Measurements from ENCODE around the gene TCAP. TPM values are rescaled to one million over a fixed set of nuclear protein-coding genes. Genes with fewer than 3 reads are reported as not detected.

TCAP gene
- total RNA-seq, 2 donors from 2014 or later = 1.5 to 1.9 TPM

- Mint-ChIP-seq H3K4me1 (peaks cover 26% of the 10 kb centered on the region), H3K36me3 (ENCODE audit: low read depth) (no peaks in the 10 kb centered on the region), H3K27me3 (ENCODE audit: insufficient read depth) (peaks cover 45% of the 10 kb centered on the region), H3K4me3 (no peak overlapping the region), H3K27ac (no peak overlapping the region), H3K9me3 (no peaks in the 10 kb centered on the region)
- peaks cover 10% of the 10 kb centered on the region for H3K4me1 ChIP-seq (ENCODE audit: control insufficient read depth, insufficient read depth, low read length)
- no peak for TF ChIP-seq CTCF (conservative IDR thresholded peaks at IDR 0.05)
- no peak overlapping the region for H3K27ac ChIP-seq (ENCODE audit: low read depth, low read length)
- H3K9me3 ChIP-seq (ENCODE audit: control insufficient read depth, low read length) = no peaks in the 10 kb centered on the region
- DNase-seq = peak; percentile 58
- H3K27me3 ChIP-seq (ENCODE audit: control insufficient read depth, insufficient read depth, low read length, poor library complexity, severe bottlenecking) = peaks cover 43% of the 10 kb centered on the region
- 69 to 72% methylated on average over 2 to 10 of the region's 10 CpGs for WGBS, 2 experiments (ENCODE audit: insufficient coverage in 1 of 2, insufficient read length in 1 of 2)
- no peak overlapping the region for H3K9ac ChIP-seq (ENCODE audit: extremely low read depth, low read length, poor library complexity, severe bottlenecking)
- no peaks in the 10 kb centered on the region for H3K36me3 ChIP-seq (ENCODE audit: control insufficient read depth, insufficient read depth, low read length)
- no peak overlapping the region for H3K4me3 ChIP-seq (ENCODE audit: low read length)
These were observed 36.3 kb upstream of the TCAP start for GRCh38 chr17:39628655-39629493.

GRCh38 chr17:39629494-39629880, 35.7 kb upstream of the TCAP start:
- peaks cover 41% of the 10 kb centered on the region for H3K27me3 Mint-ChIP-seq (ENCODE audit: insufficient read depth)
- no peak overlapping the region for H3K4me3 Mint-ChIP-seq
- TF ChIP-seq CTCF (conservative IDR thresholded peaks at IDR 0.05) = no peak
- Histone ChIP-seq H3K36me3 (ENCODE audit: control insufficient read depth, insufficient read depth, low read length) (no peaks in the 10 kb centered on the region), H3K4me3 (ENCODE audit: low read length) (no peak overlapping the region), H3K9me3 (ENCODE audit: control insufficient read depth, low read length) (no peaks in the 10 kb centered on the region), H3K27ac (ENCODE audit: low read depth, low read length) (no peak overlapping the region), H3K27me3 (ENCODE audit: control insufficient read depth, insufficient read depth, low read length, poor library complexity, severe bottlenecking) (peaks cover 40% of the 10 kb centered on the region), H3K4me1 (ENCODE audit: control insufficient read depth, insufficient read depth, low read length) (peaks cover 10% of the 10 kb centered on the region), H3K9ac (ENCODE audit: extremely low read depth, low read length, poor library complexity, severe bottlenecking) (no peak overlapping the region)
- no peaks in the 10 kb centered on the region for H3K36me3 Mint-ChIP-seq (ENCODE audit: low read depth)
- H3K9me3 Mint-ChIP-seq = no peaks in the 10 kb centered on the region
- WGBS, 2 experiments (ENCODE audit: insufficient coverage in 1 of 2, insufficient read length in 1 of 2) = 75 to 85% methylated on average over 1 to 3 of the region's 3 CpGs
- H3K27ac Mint-ChIP-seq = no peak overlapping the region
- no peak for DNase-seq
- peaks cover 26% of the 10 kb centered on the region for H3K4me1 Mint-ChIP-seq

GRCh38 chr17:39629898-39630297, 35.3 kb upstream of the TCAP start:
- H3K36me3 ChIP-seq (ENCODE audit: control insufficient read depth, insufficient read depth, low read length) = no peaks in the 10 kb centered on the region
- H3K27ac ChIP-seq (ENCODE audit: low read depth, low read length) = no peak overlapping the region
- DNase-seq = no peak
- H3K4me3 Mint-ChIP-seq = no peak overlapping the region
- H3K36me3 Mint-ChIP-seq (ENCODE audit: low read depth) = no peaks in the 10 kb centered on the region
- H3K4me1 Mint-ChIP-seq = peaks cover 26% of the 10 kb centered on the region
- 89 to 91% methylated on average over 12 of the region's 12 CpGs for WGBS, 2 experiments (ENCODE audit: insufficient coverage in 1 of 2, insufficient read length in 1 of 2)
- no peaks in the 10 kb centered on the region for H3K9me3 ChIP-seq (ENCODE audit: control insufficient read depth, low read length)
- H3K27me3 ChIP-seq (ENCODE audit: control insufficient read depth, insufficient read depth, low read length, poor library complexity, severe bottlenecking) = peaks cover 36% of the 10 kb centered on the region
- no peak overlapping the region for H3K27ac Mint-ChIP-seq
- H3K27me3 Mint-ChIP-seq (ENCODE audit: insufficient read depth) = peaks cover 37% of the 10 kb centered on the region
- no peak overlapping the region for H3K4me3 ChIP-seq (ENCODE audit: low read length)
- no peak for TF ChIP-seq CTCF (conservative IDR thresholded peaks at IDR 0.05)
- H3K9me3 Mint-ChIP-seq = no peaks in the 10 kb centered on the region
- peaks cover 10% of the 10 kb centered on the region for H3K4me1 ChIP-seq (ENCODE audit: control insufficient read depth, insufficient read depth, low read length)
- no peak overlapping the region for H3K9ac ChIP-seq (ENCODE audit: extremely low read depth, low read length, poor library complexity, severe bottlenecking)

All from endodermal cell (in vitro differentiated cells).